Measurements from ENCODE around the gene ROBO1.
A peak's percentile ranks its signal among the peaks of the same experiment; 100 is the strongest.

Gene ROBO1

DNA sequence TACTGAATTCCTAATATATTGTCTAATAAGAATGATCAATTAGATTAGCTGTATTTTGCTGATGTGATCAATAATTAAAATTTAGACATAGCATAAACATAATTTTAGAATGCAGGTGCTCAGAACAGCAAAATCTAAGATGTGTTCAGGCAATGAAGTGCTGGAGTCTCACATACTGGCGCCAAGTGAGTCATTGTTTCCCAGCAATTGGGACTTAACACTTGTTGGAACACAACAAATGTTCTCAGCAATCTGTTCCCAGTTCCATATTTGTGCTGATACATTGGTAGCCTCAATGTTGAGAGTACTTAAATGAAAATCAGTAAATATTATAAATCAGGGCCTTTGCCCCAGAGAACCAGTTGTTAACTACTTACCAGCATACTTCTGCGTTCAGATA, 619.0 kb downstream of the ROBO1 start:
- DNase-seq = no peak

DNA sequence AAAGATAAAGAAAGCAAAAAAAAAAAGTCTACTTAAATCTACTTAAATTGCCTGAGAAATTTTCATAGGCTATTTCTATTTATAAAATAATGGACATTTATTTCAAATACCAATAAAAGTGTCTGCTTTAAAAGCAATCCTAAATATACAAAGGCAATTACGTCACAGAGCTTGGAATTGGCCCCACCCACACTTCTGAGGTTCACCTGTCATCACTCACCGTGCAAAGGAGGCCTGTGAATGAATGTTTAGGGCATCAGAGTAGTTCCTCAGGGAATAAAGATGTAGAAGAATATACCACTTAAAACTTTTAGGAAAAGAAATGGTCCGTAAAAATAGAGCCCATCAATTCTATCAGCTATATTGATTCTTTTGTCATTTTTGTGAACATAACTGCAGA, 621.8 kb downstream of the ROBO1 start:
- no peak for DNase-seq

DNA sequence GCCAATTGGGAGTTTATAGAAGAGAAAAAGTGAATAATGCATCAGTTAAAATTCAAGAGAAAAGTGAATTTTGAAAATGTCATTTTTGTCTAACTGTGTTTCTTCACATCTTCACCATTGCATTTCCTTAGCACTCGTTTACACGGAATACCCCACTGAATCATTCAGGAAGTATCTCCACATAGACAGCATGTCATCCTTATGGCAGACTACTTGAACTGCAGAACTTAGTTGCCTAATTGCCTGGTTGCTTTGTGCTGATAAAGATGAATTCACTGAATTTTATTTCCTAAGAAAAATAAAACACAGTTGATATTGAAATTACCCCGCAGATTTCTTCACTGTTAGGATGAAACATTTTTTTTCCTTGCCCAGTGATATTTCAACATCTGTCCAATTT, 627.1 kb downstream of the ROBO1 start:
- no peak for DNase-seq

DNA sequence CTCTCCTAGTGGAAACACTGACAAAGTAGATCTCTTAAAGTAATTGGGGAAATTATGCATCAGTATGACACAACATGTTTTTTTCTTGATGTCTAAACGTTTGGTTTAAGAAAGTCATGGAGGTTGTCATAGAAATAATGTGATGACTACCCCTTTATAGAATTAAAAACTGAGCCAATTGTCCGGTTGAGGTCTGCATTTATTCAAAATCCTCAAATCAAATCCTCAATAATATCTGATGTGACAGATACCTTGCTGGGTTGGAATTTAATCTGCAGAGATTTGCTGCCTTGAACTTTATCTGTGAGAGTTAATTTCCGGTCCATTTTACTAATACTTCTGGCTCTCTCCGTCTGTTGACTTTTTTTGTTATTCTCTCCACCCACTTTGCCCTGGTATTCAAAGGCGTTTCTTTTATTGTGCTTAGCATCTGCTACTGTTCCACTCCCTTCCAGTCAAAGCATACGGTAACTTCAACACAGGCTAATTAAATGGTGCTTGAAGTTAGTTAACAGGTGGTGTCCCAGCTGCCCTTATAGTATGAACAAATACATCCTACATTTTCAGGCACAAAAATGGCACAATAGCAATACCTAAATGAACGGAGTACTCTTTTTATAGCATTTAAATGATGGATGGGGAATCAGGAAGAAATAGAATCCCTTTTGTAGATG, 628.3 kb downstream of the ROBO1 start:
- DNase-seq = no peak

DNA sequence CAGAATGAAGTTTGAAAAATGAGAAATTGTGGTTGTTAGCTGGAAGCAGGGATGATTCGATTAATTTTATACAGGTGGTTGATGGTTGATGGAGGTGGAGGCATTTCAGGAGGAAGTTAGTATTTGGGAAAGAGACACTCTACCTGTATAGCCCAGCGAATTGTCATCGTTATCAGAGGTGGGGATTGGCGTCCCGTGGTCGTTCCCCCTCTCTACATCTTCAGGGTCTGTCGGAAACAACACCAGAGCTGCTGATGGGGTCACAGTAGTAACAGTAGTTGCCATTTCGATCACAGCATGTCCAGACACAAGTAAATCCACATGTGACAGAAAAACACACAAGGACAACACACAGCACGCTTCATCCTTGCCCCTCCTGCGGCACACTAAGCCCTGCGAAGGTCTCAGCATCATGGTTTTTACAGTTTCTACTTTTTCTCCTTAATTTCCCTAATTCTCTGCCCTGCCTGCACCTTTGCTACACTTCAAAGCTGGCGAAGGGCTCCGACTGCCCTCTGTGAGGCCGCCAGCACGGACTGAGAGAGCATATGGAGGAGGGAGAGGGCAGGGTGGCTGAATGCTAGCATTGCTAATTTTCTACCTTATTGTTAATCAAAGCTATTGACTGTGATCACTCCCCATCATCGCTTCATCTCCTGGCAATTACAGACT, 642.3 kb downstream of the ROBO1 start:
- no peak for DNase-seq

DNA sequence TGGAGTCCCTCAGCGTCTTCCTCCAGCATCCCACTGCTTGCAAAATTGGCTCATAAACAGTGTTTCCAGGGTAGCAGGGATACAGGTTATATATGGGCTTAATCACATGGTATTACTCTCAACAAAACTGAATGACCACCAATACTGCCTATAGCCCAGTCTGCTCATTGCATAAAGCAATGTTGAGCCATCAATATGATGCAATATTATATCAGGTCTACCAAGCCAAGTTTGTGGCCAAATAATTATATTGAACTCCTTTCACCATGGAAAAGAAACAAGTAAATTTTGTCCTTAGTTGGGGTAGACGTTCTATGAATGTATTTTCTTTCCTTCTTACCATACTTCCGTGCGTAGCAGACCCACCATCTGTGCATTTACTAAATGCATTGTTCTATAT, 652.3 kb downstream of the ROBO1 start:
- DNase-seq = no peak

DNA sequence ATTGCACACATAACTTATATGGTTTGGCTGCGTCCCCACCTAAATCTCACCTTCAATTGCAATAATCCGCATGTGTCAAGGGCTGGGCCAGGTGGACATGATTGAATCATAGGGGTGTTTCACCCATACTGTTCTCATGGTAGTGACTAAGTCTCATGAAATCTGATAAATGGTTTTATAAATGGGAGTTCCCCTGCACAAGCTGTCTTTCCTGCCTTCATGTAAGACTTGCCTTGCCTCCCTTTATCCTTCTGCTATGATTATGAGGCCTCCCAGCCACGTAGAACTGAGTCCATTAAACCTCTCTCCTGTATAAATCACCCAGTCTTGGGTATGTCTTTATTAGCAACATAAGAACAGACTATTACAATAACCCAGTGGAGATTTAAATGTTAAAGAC, 653.9 kb downstream of the ROBO1 start:
- DNase-seq = no peak

DNA sequence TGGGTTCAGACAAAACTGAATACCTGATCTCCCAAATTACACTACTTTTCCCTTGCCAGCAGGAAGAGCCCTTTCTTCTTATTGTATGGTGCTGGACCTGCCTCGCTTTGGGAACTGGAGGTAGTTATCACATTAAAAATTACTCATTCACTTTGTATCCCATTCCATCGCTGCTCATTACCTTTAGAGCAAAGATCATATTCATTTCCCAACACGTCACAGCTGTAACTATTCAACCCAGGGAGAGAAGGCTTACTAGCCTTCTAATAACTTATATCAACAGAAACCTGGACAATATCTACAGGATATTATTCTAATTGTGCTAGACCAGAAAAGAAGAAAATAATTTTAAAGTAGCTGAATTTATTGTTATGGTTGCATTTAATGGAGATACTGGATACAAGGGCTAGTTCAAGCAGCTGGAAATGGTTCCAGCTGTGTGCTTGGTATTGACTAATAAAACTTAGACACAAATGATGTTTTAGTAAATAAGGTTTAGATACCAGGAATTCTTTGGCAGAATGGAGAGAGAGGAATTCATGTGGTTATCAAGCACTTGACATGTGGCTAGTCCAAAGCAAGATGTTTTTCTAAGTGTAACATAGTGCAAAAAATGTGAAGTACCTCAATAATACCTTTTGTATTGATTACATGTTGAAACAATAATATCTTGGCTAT, 656.3 kb downstream of the ROBO1 start:
- DNase-seq = no peak

DNA sequence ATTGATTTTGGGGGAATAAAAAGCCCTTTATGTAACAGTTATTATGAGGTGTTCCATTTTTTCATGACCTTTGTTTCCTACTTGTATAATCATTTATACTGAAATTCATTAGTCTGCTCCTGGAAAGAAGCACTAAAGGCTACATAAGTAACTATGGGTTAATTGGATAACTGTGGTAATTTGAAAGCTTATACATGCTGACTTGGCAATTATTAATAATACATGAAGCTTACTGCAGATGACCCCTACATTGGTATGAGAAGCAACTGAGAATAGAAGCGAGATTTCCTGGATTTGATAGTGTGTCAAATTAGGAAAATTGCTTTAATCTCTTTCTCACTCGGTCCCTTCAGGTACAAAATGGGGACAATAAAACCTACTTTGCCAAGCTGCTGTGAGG, 658.0 kb downstream of the ROBO1 start:
- no peak for DNase-seq

DNA sequence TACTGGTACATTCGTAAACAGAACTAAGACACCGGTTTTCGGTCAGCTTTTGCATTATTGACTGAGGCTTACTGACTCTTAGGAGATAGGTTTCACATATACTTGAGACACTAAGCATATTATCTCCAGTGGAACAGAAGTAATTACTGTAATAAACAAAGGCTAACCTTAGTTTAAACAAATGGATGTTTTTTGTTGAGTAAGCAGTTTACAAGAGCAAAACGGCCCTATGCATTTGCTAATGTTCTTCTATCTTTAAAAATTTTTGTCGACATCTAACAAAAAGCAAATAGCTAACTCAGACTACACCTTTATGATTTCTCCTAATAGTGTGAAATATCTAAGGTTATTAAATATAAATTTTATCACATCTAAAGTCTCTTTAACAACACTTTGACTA, 664.5 kb downstream of the ROBO1 start:
- no peak for DNase-seq

DNA sequence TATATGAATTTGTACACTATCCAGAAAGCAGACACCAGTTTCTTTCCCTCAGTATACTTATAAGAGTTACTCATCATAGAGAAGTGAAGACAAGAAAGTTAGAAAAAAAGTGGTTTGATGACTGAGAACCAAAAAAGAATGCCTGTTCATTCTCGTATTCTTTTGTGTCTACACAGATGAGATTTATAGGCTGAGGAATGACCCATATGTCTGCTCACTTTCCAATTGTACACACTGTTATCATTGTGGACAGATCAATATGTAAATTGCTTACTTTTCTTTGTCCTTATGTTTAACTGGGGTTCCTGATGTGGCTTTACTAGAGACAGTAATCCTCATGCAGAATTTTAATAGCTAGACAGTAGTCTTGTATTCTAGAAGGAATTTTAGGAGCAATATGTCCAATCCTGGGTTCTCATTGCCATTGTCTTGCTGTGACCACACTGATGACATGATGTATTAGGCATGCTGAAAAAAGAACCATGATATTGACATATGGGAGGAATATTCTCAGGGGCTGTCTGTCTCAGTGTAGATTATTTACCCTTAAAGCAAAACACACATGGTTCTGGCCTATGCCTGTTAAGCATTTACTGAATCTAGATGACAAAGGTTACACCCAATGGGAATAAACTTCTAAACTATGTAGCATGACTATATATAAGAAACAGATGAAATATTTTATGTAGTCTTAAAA, 669.7 kb downstream of the ROBO1 start:
- no peak for DNase-seq

DNA sequence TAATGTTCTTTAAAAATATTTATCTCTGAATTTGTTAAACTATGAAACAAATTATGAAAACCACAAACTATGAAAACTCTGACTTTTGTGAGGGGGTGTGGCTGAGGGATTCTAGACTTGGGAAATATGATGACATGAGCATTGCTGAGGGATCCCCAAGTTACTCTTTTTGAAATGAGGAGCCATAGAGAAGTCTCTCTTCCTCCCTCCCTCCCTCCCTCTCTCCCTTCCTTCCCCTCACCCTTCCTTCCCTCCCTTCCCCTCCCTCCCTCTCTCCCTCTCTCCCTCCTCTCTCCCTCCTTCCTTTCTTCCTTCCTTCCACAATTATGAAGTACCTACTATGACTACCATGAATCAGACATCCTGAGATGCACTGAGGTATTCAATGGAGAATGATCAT, 673.1 kb downstream of the ROBO1 start:
- no peak for DNase-seq

DNA sequence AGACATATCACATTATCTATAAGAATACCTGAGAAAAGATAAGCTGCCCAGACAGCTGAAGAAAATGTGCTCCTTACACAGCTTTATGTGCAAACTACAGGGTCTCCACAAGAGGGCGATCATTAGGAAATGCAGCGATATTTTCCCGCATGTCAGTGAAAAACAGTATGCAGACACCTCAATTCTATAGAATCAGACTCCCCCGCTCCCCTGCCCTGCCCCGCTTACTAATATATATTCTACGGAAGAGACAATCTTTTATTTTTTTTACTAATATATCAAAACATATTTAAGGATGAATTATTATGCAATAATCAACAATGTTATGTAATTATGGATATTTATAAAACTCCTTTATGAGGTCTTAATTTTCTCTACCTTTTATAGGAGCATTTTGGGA, 681.3 kb downstream of the ROBO1 start:
- DNase-seq = peak; percentile 29

DNA sequence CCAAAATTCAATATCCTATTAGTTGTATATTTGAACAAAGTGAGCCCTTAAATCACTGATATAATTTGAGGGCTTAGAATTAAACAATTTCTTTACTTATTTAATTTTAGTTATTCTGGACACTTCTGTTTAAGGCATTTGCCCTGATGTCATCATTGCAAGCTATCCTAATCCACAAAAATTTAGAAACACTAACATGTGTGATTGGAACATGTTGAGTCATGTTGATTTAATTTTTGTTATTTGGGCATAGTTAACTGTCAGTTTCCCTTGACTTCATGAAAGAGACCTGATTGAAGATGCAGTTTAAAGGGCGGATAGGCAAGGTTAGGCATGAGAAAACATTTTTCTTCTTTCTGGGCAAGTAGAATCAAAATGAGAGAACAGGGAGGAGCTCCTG, 682.6 kb downstream of the ROBO1 start:
- DNase-seq = no peak

DNA sequence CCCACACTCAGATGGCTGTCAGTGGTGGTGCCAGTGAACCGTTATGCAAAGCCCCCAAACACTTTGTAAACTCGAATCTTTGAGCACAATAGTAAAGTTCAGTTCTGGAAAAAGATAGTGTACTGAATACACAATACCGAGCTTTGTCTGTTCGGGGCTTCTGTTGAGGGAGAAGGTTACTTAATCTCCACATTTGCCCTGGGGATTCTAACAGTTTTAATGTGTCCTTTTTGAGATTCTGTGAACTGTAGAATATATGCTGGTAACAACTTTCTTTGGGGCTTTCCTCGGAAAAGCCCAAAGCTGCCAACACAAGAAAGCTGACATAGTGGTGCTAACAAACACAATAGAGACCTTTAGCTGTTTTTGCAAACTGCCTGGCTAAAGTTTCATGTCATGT, 686.5 kb downstream of the ROBO1 start:
- no peak for DNase-seq

DNA sequence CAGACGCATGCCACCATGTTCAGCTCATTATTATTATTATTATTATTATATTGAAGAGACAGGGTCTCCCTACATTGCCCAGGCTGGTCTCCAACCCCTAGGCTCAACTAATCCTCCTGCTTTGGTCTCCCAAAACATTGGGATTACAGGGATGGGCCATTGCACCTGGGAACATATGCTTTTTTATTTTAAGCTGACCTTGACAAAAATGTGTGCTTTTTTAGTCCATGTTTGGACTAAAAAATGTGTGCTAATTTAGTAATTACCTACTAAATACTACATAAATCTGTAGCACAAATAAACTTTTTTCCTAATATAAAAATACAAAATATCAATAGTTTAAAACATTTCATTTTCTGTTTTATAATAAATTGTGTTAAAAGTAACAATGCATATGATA, 693.2 kb downstream of the ROBO1 start:
- DNase-seq = no peak

DNA sequence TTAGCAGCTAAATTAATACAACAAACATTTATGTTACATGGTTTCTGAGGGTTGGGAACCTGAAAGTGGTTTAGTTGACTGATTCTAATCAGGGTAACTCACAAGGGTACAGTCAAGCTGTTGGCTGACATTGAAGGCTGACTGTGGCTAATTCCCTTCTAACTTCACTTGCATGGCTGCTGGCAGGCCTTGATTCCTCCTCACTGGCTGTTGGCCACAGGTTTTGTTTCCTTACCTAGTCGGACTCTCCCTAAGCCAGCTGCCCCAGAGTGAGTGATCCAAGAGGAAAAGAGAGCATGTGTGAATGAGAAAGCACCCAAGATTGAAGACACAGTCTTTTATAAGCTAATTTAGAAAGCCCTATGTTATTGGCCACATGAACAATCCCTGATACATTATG, 700.1 kb downstream of the ROBO1 start:
- DNase-seq = no peak

DNA sequence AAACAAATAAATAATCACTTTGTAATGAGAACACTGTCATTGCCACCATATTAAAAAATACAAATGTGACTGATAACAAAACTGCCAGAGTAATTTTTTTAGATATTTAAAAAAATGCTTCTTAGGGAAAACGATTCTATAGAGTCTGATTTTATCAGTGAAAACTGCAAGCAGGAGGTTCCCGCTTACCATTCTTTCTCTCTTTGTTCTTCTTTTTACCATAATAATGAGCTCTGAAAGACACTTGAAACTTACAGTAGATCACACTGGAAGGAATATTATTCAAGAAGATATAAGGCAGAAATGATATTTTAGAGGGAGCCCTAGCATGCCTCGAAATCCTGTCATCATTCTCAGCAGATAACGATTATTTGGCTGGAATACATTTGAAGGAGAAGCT, 701.3 kb downstream of the ROBO1 start:
- DNase-seq = no peak

DNA sequence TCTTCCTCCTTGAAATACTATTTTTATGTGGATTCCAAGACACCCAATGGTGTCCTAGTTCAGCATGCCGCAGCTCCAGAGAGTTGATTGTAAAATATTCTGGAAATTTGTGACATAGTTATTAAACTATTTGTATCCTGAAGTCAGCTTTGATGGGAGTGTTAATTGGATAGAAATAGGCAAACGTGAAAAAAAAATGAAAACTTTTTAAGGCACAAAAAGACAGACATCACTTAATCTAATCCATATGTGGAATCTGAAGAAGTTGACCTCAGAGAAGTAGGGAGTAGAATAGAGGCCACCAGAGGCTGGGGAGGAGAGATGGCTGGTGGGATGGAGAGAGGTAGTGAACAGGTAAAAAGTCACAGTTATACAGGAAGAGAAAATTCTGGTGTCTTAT, 704.2 kb downstream of the ROBO1 start:
- no peak for DNase-seq

DNA sequence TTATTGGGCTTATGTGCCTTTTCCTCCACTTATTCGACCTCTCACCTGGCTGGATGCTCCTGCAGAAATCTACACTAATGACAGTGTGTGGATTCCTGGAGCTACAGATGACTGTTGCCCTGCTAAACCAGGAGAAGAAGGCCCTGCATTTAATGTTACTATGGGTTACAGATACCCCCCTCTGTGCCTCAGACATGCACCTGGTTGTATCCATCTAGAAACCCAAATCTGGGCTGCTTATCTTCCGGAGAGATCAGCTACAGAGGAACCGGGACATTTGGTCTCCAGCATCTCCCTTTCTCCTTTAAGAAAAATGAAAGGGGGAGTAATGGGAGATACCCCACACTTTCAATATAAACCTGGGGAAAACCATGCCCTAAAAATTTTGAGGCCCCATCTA, 710.0 kb downstream of the ROBO1 start:
- no peak for DNase-seq

DNA sequence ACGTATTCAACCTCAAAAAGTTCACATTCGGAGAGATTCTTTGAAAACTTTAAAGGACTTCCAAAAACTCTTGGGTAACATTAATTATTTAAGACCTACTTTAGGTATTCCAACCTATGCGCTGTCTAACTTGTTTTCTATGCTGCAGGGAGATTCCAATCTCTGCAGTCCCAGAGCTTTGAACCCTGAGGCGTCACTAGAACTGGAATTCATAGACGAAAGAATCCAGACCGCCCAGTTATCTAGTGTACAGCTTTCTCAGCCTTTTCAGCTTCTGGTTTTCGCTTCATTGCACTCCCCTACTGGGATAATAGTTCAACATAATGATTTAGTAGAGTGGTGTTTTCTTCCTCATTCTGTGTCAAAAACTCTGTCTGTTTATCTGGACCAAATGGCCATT, 711.3 kb downstream of the ROBO1 start:
- no peak for DNase-seq

DNA sequence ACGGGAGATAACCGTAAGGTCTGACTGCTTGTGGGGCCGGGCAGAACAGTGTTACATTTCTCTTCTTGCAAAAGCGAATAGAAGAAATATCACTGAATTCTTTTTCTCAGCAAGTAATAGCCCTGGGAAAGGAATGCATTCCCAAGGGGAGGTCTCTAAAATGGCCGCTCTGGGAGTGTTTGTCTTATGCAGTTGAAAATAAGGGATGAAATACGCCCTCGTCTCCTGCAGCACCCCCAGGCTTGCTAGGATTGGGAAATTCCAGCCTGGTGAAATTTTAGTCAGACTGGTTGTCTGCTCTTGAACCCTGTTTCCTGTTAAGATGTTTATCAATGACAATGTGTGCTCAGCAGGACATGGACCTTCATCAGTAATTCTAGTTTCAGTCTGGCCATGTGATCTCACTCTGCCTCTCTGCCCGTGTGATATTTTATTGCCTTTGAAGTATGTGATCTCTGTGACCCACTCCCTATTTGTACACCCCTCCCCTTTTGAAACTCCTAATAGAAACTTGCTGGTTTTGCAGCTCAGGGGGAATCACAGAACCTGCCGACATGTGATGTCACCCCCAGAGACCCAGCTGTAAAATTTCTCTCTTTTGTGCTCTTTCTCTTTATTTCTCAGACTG, 715.6 kb downstream of the ROBO1 start:
- no peak for DNase-seq

DNA sequence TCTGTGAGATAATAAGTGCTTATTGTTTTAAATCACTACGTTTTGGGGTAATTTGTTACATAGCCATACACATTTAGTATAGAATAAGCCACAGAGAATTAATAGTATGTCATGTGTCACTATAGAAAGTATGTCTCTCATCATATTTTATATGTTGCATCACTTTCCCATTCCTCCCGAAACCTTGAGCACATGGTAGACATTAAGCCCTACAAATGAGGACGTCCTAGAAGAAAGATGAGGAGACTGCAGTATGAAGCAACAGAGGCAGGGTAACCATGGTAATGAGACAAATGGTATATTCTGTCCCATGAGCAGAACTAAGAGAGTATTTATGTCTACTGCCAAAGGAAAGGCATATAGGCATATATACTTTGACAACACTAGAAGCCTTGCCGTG, 720.2 kb downstream of the ROBO1 start:
- no peak for DNase-seq

DNA sequence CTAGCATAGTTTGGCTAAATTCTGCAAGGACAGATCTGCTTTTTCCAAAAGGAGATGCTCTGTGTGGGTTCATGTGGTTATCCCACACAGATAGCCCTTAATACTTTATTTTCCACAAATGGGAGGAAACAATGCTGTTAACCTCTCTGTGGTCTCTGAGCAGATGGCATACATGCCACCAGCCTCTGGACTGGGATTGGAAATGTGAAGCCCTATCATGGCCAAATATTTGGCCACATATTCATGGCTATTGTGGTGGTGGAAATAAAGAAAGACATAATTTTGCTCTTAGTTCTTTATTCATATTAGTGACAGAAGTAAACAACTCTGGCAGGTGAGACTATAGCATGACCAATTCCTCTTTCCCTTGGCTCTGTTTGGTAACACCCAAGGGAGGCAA, 726.2 kb downstream of the ROBO1 start:
- DNase-seq = no peak

All from NCI-H2029 treated with DMSO at 0.1 percent for 48 hours (cell line).